Activated CD8-positive, alpha-beta memory T cell treated with anti-CD3 and anti-CD28 coated beads for 4 hours (primary cell): ENCODE measurements around the gene CRLF1.

Experiments used
- DNase-seq, 2 donors: peaks; one replicate each; pipeline ENCODE4 v3.0.0-alpha.2; 2020; ENCODE audit warnings: low read depth in 2 of 2

The CRLF1 gene

DNA sequence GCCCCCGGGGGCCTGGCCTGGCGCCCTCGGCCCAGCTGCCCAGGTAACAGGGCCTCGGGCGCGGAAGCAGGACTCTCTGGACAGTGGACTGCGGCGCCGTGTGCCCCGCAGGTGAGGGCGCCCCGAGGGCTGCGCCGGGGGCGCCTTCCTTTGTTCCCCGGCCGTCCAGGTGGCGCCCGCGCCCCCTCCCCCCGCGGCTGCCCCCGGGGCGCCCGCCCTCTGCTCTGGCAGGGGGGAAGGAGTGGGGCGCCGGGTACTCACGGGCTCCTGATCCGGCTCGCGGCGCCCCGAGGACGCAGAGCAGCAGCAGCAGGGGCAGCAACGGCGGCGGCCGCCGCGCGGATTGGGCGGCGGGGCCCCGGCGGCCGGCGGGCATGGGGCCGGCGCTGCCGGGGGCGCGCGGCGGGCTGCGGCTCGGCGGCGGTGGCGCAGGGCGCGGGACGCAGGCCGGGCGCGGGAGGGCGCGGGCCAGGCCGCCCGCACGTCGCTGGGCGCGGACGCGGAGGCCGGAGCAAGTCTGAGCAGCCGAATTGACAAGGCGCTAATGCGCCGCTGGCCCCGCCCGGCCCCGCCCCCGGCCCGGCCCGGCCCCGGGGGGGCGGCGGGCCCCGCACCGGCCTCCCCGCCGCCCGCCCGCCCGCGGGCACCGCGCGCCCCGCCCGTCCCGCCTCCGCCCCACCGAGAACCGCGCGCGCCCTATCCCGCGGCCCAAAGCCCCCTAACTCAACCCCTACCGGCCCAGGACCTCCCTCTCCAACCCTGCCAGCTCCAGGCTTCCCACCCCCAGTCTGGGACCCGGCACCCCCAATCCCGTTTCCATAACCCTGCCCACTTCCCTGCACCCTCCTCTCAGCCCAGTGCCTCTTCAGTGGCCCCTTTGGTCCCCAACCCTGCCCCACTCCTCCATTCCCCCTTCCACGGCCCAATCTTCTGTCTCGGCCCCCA lies at the start of gene CRLF1:
TSS of gene CRLF1 (minus strand) at position 519 of the 945 bp plus-strand sequence. CDS start at position 376, 143 bp downstream.
- no peak for DNase-seq

GRCh38 chr19:18655173-18655844 lies 48.7 kb upstream of the CRLF1 start:
- no peak for DNase-seq

DNA sequence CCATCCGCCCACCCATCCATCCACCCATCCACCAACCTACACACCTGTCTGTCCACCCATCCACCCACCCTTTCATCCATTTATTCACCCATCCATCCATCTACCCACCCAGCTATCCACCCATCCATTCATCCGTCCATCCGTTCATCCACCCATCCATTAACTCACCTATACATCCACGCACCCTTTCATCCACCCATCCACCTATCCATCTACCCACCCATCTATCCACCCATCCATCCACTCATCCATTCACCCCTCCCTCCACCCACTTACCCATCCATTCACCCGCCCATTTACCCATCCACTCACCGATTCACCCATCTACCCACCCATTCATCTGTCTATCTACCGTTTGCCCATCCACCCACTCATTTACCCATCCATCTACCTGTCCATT lies 47.9 kb upstream of the CRLF1 start:
- DNase-seq = no peak

DNA sequence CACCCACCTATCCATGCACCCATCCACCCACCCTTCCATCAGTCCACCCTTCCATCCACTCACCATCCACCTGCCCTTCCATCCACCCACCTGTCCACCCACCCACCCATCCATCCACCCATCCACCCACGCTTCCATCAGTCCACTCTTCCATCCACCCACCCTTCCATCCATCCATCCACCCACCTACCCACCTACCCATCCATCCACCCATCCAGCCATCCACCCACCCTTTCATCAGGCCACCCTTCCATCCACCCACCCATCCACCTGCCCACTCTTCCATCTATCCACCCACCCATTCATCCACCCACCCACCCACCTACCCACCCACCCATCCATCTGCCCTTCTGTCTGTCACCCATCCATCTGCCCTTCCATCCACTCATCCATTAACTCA lies 47.3 kb upstream of the CRLF1 start:
- DNase-seq = no peak

DNA sequence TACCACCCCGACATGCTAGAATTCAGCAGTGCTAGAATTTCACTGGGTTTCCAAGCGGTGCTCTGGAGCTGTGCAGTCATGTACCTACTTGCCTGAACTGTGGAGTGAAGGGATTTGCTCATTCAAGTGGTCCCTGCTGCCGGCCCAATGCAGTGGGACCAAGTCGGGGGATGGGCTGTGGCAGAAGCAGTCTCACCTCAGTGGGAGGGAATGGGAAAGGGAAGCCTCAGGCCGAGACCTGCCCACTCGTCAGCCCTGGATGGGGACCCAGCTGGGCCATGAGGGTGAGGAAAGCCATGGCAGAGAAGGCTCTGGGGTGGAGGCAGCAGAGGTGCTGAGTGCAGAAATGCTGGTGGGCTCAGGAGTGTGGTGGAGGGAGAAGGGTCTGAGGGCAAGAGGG lies 45.1 kb upstream of the CRLF1 start:
- no peak for DNase-seq

DNA sequence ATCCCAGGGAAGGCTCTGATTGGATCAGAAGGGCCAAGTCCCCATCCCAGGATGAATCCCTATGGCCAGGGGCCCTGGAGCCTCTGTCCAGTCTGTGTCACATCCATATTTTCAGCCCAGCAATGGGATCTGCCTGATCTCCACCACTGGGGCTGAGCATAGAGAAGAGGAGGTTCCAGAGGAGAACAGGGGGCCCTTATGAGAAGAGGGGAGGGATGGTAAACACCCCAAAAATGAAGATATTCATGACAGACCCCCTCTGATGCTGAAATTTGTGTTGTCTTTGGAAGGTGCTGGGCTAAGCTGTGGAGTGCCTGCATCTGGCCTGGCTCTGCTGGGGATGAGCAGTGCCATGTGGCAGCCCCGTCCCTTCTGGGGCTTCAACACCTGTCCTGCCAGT lies 44.7 kb upstream of the CRLF1 start:
- no peak for DNase-seq

DNA sequence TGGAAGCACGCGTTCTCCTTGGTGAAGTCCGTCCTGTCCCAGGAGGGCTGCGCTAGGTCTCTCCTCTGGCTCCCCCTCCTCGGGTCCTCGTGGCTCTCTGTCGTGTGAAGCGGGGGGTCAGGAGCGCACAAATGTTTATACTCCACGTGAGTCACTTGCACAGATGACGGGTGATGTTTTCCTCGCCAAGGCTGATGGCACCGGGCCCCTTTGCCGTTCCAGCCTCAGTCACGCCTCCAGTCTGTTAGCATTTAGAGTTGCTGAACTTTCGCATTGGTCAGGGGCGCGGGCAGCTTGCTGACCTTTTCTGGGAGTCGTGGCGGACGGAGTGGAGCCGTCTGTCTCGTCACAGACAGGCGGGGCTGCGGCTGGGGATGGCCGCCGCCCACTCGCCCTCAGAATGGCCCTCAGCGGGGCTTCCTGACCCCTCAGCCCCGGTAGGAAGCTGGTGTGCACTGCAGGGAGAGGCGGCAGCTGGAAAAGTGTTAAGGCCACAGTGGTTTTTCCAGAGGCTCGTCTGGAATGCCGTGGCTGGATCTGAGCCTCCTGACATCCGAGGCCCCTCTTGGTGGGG lies 44.0 kb upstream of the CRLF1 start:
- DNase-seq = no peak

DNA sequence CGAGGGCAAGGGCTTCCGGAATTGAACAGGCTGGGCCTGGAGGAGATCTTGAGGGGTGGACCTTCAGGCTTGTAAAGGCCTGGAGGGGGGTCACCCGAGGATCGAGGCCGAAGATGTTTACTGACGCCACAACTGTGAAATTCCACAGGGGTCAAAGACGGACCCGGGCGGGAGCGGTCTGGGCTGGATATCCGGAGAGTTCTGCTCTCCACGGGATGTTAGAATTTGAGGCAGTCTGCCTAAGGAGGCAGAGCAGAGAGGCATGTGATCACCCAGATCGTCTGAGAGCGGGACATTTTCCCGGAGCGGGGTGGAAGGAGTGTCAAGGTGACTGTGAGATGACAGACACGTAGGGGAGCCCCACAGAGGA lies 43.4 kb upstream of the CRLF1 start:
- DNase-seq = no peak

- no peak for DNase-seq
Measured at GRCh38 chr19:18649371-18650020, 42.9 kb upstream of the CRLF1 start.

GRCh38 chr19:18648973-18649315 lies 42.3 kb upstream of the CRLF1 start:
- no peak for DNase-seq

GRCh38 chr19:18647807-18648206 lies 41.2 kb upstream of the CRLF1 start:
- no peak for DNase-seq

- DNase-seq = no peak
Measured at GRCh38 chr19:18647371-18647767, 40.8 kb upstream of the CRLF1 start.

DNA sequence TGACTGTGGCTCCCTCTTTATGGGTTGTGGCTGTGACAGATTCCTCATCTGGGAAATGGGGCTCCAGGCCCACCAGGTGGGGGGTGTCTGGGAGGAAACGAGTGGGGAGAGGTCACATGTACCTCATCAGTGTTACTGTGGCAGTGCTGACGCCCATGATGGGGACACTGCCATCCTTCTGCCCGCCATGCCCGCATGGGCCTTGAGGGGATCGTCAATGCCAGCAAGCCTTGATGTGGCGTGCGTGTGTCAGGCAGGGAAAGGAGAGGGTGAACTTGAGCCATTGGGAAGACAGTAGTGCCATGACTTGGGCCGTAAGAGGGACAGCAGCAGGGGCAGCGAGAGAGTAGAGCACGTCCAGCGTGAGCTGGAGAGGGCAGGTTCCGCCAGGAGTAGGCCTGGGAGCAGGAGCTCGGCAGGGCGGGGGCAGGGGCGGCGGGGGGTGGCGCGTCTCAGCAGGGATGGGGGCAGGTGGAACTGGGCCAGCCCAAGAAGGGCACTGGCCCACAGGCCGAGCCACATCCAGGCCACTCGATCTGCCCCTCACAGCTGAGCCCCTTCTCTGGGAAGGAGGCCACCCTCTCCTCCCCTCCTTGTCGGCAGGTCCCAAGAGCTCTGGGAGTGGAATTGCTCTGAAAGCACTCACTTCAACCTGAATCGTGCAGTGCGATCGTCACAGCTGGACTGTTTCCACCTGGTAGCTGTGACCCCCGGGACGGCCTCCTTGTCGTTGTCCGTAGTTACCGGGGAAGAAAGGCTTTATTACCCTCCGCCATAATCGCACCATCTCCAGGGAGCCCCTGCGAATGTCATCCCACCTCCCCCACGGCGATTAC lies 40.2 kb upstream of the CRLF1 start:
- DNase-seq = no peak

- DNase-seq = no peak
Measured at GRCh38 chr19:18645035-18645511, 38.5 kb upstream of the CRLF1 start.

GRCh38 chr19:18644196-18645034 lies 37.8 kb upstream of the CRLF1 start:
- DNase-seq = no peak

DNA sequence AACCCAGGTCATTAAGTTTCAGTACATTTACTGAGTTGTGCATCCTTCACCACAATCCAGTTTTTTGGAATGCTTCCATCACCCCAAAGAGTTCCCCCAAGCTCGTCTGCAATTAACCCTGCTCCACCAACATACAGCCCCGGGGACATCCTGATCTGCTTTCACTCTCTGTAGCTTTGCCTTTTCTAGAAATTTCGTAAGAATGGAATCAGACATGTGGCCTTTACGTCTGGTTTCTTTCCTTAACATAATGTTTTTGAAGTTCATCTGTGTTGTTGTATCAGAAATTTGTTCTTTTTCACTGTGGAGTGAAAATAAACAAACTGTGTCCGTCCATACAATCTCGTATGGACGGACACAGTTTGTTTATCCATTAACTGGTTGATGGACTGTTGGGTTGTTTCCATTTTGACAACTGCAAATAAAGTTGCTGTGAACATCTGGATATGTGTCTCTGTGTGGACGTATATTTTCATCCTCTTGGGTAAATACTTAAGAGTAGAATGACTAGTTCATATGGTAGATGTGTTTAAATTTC lies 33.2 kb upstream of the CRLF1 start:
- no peak for DNase-seq

GRCh38 chr19:18637673-18638630 lies 31.4 kb upstream of the CRLF1 start:
- no peak for DNase-seq

- no peak for DNase-seq
Measured at GRCh38 chr19:18636969-18637629, 30.5 kb upstream of the CRLF1 start, which contains the start of gene KLHL26. KLHL26 (plus strand) TSS chr19:18637028; CDS start chr19:18637055, 27 bp downstream.
